BE2C (cell line): ENCODE results near the gene CD3G.

Experiments
- DNase-seq: peaks from one replicate; pipeline ENCODE4 v3.0.0-alpha.2; 2020
- H3K27me3 ChIP-seq: fragments of 250-450 bp; sonication (Bioruptor Pico); 2 replicates; pipeline ENCODE4 v1.5.1; 2020; ENCODE audit warnings: mild to moderate bottlenecking
- H3K36me3 ChIP-seq: fragments of 250-450 bp; sonication (Bioruptor Pico); 2 replicates; pipeline ENCODE4 v1.5.1; 2020; ENCODE audit warnings: mild to moderate bottlenecking
- H3K4me1 ChIP-seq: fragments of 250-450 bp; sonication (Bioruptor Pico); 2 replicates; pipeline ENCODE4 v1.5.1; 2020
- H3K4me3 ChIP-seq: 2 replicates; pipeline ENCODE4 v1.5.1; 2011; ENCODE audit warnings: low read depth, low read length
- H3K9me3 ChIP-seq: fragments of 250-450 bp; sonication (Bioruptor Pico); 2 replicates; pipeline ENCODE4 v1.5.1; 2020
- TF ChIP-seq, protein P1 (sequence below): IDR thresholded peaks from 2 replicates; pipeline ENCODE4 v1.5.1; 2012; ENCODE audit warnings: mild to moderate bottlenecking, low read depth, low read length

The CD3G gene

DNA sequence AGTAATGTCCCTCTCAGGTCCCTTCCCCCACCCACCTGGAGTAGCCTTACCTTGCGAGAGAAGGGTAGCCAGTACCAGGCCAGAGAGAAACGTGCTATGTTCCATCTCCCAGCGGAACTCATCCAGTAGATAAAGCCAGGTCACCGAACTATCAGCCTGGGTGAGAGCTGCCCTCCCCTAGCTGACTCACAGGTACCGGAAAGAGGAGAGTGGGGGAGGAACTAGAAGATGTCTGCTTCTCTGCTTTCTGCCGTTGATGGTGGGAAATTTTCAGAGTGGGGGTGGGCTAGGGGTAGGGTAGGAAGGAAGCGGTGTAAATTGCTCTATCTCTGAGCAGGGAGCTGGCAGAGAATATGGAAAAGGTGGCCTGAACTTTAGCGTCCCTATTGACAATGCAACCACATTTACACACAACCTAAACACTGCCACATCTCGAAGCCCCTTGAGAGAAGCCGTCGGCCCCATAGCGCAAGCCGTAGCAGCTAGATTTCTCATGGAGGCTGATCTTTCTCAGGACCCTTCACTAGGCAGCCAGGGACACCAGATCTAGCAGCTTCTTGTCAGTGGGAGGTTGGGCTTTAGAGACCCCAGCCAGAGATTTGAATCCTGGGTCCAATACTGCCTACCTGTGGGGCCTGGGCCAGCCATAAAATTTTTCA, 1.5 kb upstream of the CD3G start, which contains the start of gene CD3D:
CD3D (minus strand) TSS at position 203 of the 659 bp plus-strand sequence; CDS start at position 105, 98 bp downstream.
- Histone ChIP-seq H3K4me3 (no peak within 1 kb of the TSS), H3K27me3 (peaks cover 13% of the 10 kb centered on the region), H3K9me3 (no peaks in the 10 kb centered on the region), H3K4me1 (no peaks in the 10 kb centered on the region), H3K36me3 (no peaks in the 10 kb centered on the region)
- TF ChIP-seq, protein P1, sequence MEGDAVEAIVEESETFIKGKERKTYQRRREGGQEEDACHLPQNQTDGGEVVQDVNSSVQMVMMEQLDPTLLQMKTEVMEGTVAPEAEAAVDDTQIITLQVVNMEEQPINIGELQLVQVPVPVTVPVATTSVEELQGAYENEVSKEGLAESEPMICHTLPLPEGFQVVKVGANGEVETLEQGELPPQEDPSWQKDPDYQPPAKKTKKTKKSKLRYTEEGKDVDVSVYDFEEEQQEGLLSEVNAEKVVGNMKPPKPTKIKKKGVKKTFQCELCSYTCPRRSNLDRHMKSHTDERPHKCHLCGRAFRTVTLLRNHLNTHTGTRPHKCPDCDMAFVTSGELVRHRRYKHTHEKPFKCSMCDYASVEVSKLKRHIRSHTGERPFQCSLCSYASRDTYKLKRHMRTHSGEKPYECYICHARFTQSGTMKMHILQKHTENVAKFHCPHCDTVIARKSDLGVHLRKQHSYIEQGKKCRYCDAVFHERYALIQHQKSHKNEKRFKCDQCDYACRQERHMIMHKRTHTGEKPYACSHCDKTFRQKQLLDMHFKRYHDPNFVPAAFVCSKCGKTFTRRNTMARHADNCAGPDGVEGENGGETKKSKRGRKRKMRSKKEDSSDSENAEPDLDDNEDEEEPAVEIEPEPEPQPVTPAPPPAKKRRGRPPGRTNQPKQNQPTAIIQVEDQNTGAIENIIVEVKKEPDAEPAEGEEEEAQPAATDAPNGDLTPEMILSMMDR: no peak
- no peak for DNase-seq

DNA sequence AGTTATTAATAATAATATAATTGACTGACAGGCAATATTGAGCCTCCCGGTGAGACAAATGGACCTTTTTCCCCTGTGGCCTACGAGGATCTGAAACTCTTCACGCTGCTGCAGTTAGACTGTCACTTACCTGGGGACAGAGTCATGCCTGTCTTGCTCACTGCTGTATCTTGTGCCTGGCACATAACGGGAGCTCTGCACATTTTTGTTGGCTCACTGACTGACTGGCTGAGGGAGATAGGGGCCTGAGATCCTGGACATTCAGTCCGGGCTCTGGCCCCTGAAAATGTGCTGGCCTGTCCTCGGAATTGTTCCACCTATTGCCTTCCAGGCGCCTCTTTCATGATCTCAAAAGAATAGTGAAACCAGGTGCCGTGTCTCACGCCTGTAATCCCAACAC, 896 bp upstream of the CD3G start:
- TF ChIP-seq, protein P1: no peak
- Histone ChIP-seq H3K36me3 (no peaks in the 10 kb centered on the region), H3K4me1 (no peaks in the 10 kb centered on the region), H3K4me3 (no peak overlapping the region), H3K9me3 (no peaks in the 10 kb centered on the region), H3K27me3 (peaks cover 20% of the 10 kb centered on the region)
- no peak for DNase-seq

DNA sequence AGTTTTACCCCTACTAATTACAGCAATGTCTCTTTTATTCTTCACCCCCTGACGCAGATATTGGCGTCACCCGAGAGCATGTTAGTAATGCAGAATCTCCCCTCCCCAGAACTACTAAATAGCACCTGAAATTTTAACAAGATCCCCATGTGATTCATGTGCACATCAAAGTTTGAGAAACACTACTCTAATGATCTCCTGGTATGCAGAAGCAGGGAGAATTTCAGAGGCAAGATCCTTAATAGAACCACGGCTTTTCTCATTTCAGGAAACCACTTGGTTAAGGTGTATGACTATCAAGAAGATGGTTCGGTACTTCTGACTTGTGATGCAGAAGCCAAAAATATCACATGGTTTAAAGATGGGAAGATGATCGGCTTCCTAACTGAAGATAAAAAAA, 5.3 kb downstream of the CD3G start:
- peaks cover 50% of the 10 kb centered on the region for H3K27me3 ChIP-seq

DNA sequence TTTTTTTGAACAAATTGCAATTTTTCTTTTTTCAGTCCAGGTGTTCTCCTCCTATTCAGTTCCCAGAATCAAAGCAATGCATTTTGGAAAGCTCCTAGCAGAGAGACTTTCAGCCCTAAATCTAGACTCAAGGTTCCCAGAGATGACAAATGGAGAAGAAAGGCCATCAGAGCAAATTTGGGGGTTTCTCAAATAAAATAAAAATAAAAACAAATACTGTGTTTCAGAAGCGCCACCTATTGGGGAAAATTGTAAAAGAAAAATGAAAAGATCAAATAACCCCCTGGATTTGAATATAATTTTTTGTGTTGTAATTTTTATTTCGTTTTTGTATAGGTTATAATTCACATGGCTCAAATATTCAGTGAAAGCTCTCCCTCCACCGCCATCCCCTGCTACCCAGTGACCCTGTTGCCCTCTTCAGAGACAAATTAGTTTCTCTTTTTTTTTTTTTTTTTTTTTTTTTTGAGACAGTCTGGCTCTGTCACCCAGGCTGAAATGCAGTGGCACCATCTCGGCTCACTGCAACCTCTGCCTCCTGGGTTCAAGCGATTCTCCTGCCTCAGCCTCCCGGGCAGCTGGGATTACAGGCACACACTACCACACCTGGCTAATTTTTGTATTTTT, 9.1 kb downstream of the CD3G start:
- TF ChIP-seq, protein P1: peak; percentile 50
- Histone ChIP-seq H3K27me3 (peaks cover 38% of the 10 kb centered on the region), H3K36me3 (no peaks in the 10 kb centered on the region), H3K4me1 (no peaks in the 10 kb centered on the region), H3K9me3 (no peaks in the 10 kb centered on the region), H3K4me3 (no peak overlapping the region)
- DNase-seq: no peak

More for the DNA sequence above, 5.3 kb downstream of the CD3G start:
- no peak for DNase-seq
- H3K4me3 ChIP-seq: no peak overlapping the region
- H3K36me3 ChIP-seq: no peaks in the 10 kb centered on the region
- H3K9me3 ChIP-seq: no peaks in the 10 kb centered on the region
- TF ChIP-seq, protein P1: no peak
- H3K4me1 ChIP-seq: no peaks in the 10 kb centered on the region

DNA sequence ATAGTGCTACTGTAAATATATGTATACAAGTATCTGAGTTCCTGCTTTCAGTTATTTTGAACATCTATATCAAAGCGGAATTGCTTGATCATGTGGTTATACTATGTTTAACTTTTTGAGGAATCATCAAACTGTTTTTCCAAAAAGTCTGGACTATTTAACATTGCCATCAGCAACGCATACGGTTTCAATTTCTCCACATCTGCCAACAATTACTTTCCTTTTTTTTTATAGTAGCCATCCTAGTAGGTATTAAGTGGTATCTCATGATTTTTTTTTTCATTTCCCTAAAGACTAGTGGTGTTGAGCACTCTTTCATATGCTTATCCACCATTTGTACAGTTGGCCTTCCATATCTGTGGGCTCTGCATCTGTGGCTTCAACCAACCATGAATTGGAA, 13.9 kb downstream of the CD3G start:
- H3K27me3 ChIP-seq: no peaks in the 10 kb centered on the region

More for the DNA sequence above, 13.9 kb downstream of the CD3G start:
- Histone ChIP-seq H3K36me3 (no peaks in the 10 kb centered on the region), H3K4me1 (no peaks in the 10 kb centered on the region), H3K4me3 (no peak overlapping the region), H3K9me3 (no peaks in the 10 kb centered on the region)
- TF ChIP-seq, protein P1: no peak
- no peak for DNase-seq
